IMR-90 (cell line): ENCODE data around the gene TCF7. TPM values are rescaled to one million over a fixed set of nuclear protein-coding genes. Genes with fewer than 3 reads are reported as not detected.

Experiments
- ATAC-seq: fragments of 200-7000 bp; cut with Tn5 transposase; 2 replicates; pipeline ENCODE4 v1.9.1; 2020; ENCODE audit warnings: low read depth, mild to moderate bottlenecking, moderate library complexity
- BruUV-seq: library from RNA; stranded (reverse); fragments of 400-500 nt; replicated peaks from 2 replicates; lab custom pipeline; 2021; lab: Mats Ljungman, UMichigan
- CTCF ChIA-PET: fragments of 300-600 bp; formaldehyde crosslinking; extraction: SDS; loops from one replicate; lab custom pipeline; 2021; ENCODE audit warnings: antibody characterized with exemption; lab: Yijun Ruan, JAX
- POLR2A ChIA-PET: fragments of 300-600 bp; sonication (Branson Sonifier 250); formaldehyde crosslinking; loops from one replicate; lab custom pipeline; 2022; ENCODE audit warnings: antibody characterized with exemption; ENCODE audit not compliant: unreplicated experiment; lab: Charles Lee
- DNase-seq: peaks from one replicate; pipeline ENCODE4 v3.0.0; 2013
- H2AFZ ChIP-seq: replicated peaks from 2 replicates; pipeline ENCODE3; 2013; ENCODE audit warnings: low read length, mild to moderate bottlenecking; ENCODE audit not compliant: poor library complexity
- H2AK5ac ChIP-seq: 2 replicates; pipeline ENCODE4 v1.6.1; 2013; ENCODE audit warnings: low read depth, low read length, inconsistent platforms
- H2AK9ac ChIP-seq: replicated peaks from 2 replicates; pipeline ENCODE3; 2013; ENCODE audit warnings: mild to moderate bottlenecking, low read depth, low read length, moderate library complexity; ENCODE audit not compliant: poor library complexity
- H2BK120ac ChIP-seq: 2 replicates; pipeline ENCODE4 v1.6.1; 2013; ENCODE audit warnings: low read depth, low read length, inconsistent platforms
- H2BK15ac ChIP-seq: 3 replicates; pipeline ENCODE4 v1.6.1; 2013; ENCODE audit warnings: low read depth, low read length, inconsistent platforms
- H2BK20ac ChIP-seq: 2 replicates; pipeline ENCODE4 v1.6.1; 2013; ENCODE audit warnings: low read depth, mild to moderate bottlenecking, inconsistent platforms, low read length, moderate library complexity
- H2BK5ac ChIP-seq: 2 replicates; pipeline ENCODE4 v1.6.1; 2013; ENCODE audit warnings: mild to moderate bottlenecking, low read depth, low read length, inconsistent platforms; ENCODE audit not compliant: poor library complexity, severe bottlenecking
- H3K14ac ChIP-seq: replicated peaks from 2 replicates; pipeline ENCODE4 v1.6.1; 2013; ENCODE audit warnings: low read depth, low read length, inconsistent platforms
- H3K18ac ChIP-seq: 2 replicates; pipeline ENCODE4 v1.6.1; 2013; ENCODE audit warnings: low read depth, low read length, control low read depth
- H3K23ac ChIP-seq: 2 replicates; pipeline ENCODE4 v1.6.1; 2013; ENCODE audit warnings: low read depth, low read length, inconsistent platforms
- H3K27ac ChIP-seq: 2 replicates; pipeline ENCODE4 v1.5.1; 2013; ENCODE audit warnings: mild to moderate bottlenecking, control low read depth, low read length; ENCODE audit not compliant: insufficient read depth
- H3K27me3 ChIP-seq: 2 replicates; pipeline ENCODE4 v1.6.1; 2013; ENCODE audit warnings: low read length; ENCODE audit not compliant: control insufficient read depth, insufficient read depth
- H3K36me3 ChIP-seq: 2 replicates; pipeline ENCODE4 v1.6.1; 2013; ENCODE audit warnings: low read length, mixed read lengths; ENCODE audit not compliant: control insufficient read depth, insufficient read depth
- H3K4ac ChIP-seq: 2 replicates; pipeline ENCODE4 v1.6.1; 2013; ENCODE audit warnings: low read depth, low read length, inconsistent platforms
- H3K4me1 ChIP-seq: 2 replicates; pipeline ENCODE4 v1.6.1; 2013; ENCODE audit warnings: low read length, mixed read lengths; ENCODE audit not compliant: control insufficient read depth, insufficient read depth
- H3K4me2 ChIP-seq: 2 replicates; pipeline ENCODE4 v1.6.1; 2013; ENCODE audit warnings: low read depth, mild to moderate bottlenecking, control low read depth, low read length, moderate library complexity
- H3K4me3 ChIP-seq: 2 replicates; pipeline ENCODE4 v1.5.1; 2013; ENCODE audit warnings: low read depth, mild to moderate bottlenecking, control low read depth, low read length, moderate library complexity; ENCODE audit not compliant: insufficient read depth
- H3K56ac ChIP-seq: 2 replicates; pipeline ENCODE4 v1.6.1; 2013; ENCODE audit warnings: low read length, inconsistent platforms; ENCODE audit not compliant: insufficient read depth; ENCODE audit errors: extremely low read depth
- H3K79me1 ChIP-seq, 2 experiments: 2 replicates each; pipeline ENCODE4 v1.6.1; 2013; ENCODE audit warnings: low read length in 2 of 2, inconsistent platforms in 1 of 2, low read depth in 1 of 2
- H3K9ac ChIP-seq: 2 replicates; pipeline ENCODE4 v1.6.1; 2013; ENCODE audit warnings: low read depth, low read length, control low read depth
- H3K9me1 ChIP-seq: 2 replicates; pipeline ENCODE4 v1.6.1; 2013; ENCODE audit warnings: low read length, inconsistent platforms; ENCODE audit not compliant: insufficient read depth
- H3K9me3 ChIP-seq: 2 replicates; pipeline ENCODE4 v1.6.1; 2013; ENCODE audit warnings: low read length; ENCODE audit not compliant: control insufficient read depth, insufficient read depth
- H4K20me1 ChIP-seq: 2 replicates; pipeline ENCODE4 v1.6.1; 2013; ENCODE audit warnings: low read length, inconsistent platforms; ENCODE audit not compliant: insufficient read depth
- H4K5ac ChIP-seq: 2 replicates; pipeline ENCODE4 v1.6.1; 2013; ENCODE audit warnings: mild to moderate bottlenecking, low read depth, low read length, control low read depth
- H4K8ac ChIP-seq, 2 experiments: 2 replicates each; pipeline ENCODE4 v1.6.1; 2013; ENCODE audit warnings: low read depth in 2 of 2, low read length in 2 of 2, control low read depth in 1 of 2, inconsistent platforms in 1 of 2
- H4K91ac ChIP-seq: 2 replicates; pipeline ENCODE4 v1.6.1; 2013; ENCODE audit warnings: low read depth, low read length, inconsistent platforms; ENCODE audit not compliant: insufficient read depth
- BHLHE40 ChIP-seq: fragments of 150-350 bp; IDR thresholded peaks from 2 replicates; pipeline ENCODE4 v1.6.1; 2016; ENCODE audit warnings: mild to moderate bottlenecking, low read depth, low read length
- CEBPB ChIP-seq: IDR thresholded peaks from 2 replicates; pipeline ENCODE4 v1.6.1; 2012; ENCODE audit warnings: low read depth, low read length, improper control_type of control experiment
- CHD1 ChIP-seq: IDR thresholded peaks from 2 replicates; pipeline ENCODE4 v1.6.1; 2012; ENCODE audit warnings: low read depth, low read length, improper control_type of control experiment
- FOS ChIP-seq: fragments of 150-350 bp; IDR thresholded peaks from 2 replicates; pipeline ENCODE4 v1.6.1; 2016; ENCODE audit warnings: low read depth, low read length
- MAFK ChIP-seq: IDR thresholded peaks from 2 replicates; pipeline ENCODE4 v1.6.1; 2012; ENCODE audit warnings: low read depth, low read length, improper control_type of control experiment
- MAZ ChIP-seq: IDR thresholded peaks from 2 replicates; pipeline ENCODE4 v1.6.1; 2012; ENCODE audit warnings: low read depth, mild to moderate bottlenecking, low read length, improper control_type of control experiment, moderate library complexity, borderline replicate concordance
- MXI1 ChIP-seq: IDR thresholded peaks from 2 replicates; pipeline ENCODE4 v1.6.1; 2012; ENCODE audit warnings: low read depth, mild to moderate bottlenecking, low read length, moderate library complexity, borderline replicate concordance
- NFE2L2 ChIP-seq: fragments of 150-350 bp; IDR thresholded peaks from 2 replicates; pipeline ENCODE4 v1.6.1; 2016; ENCODE audit warnings: low read depth, mild to moderate bottlenecking, low read length
- POLR2A ChIP-seq: IDR thresholded peaks from 2 replicates; pipeline ENCODE4 v1.6.1; 2012; ENCODE audit warnings: mild to moderate bottlenecking, low read depth, low read length
- RAD21 ChIP-seq: IDR thresholded peaks from 2 replicates; pipeline ENCODE4 v1.6.1; 2012; ENCODE audit warnings: low read length, improper control_type of control experiment
- RCOR1 ChIP-seq: IDR thresholded peaks from 2 replicates; pipeline ENCODE4 v1.6.1; 2012; ENCODE audit warnings: mild to moderate bottlenecking, low read length, improper control_type of control experiment; ENCODE audit not compliant: insufficient replicate concordance
- RFX5 ChIP-seq: IDR thresholded peaks from 2 replicates; pipeline ENCODE4 v1.8.0; 2012; ENCODE audit warnings: low read depth, mild to moderate bottlenecking, low read length, moderate library complexity
- SMC3 ChIP-seq: fragments of 150-350 bp; IDR thresholded peaks from 2 replicates; pipeline ENCODE4 v1.6.1; 2016; ENCODE audit warnings: low read depth, mild to moderate bottlenecking, antibody characterized with exemption, low read length, moderate library complexity
- WGBS, 2 experiments: methylation state at CpG; one replicate each; pipeline versions ENCODE4 v1.1.5 to v1.1.7; 2013; ENCODE audit warnings: missing lambda C conversion rate in 2 of 2; ENCODE audit not compliant: insufficient read length in 1 of 2; ENCODE audit errors: extremely low coverage in 2 of 2; 5-methylcytosine and 5-hydroxymethylcytosine counted together
- dilution Hi-C: fragments of 300-500 bp; cut with HindIII; formaldehyde crosslinking; loops from one replicate; pipeline ENCODE4 v1.14.3; 2018; ENCODE audit warnings: low sequenced_read_pairs; ENCODE audit not compliant: unreplicated experiment
- in situ Hi-C: fragments of 300-500 bp; cut with MboI; formaldehyde crosslinking; loops from 3 replicates; pipeline ENCODE4 v1.14.3; 2019; ENCODE audit warnings: low sequenced_read_pairs, inconsistent platforms, mixed read lengths
- intact Hi-C: fragments of 100-400 bp; cut with micrococcal nuclease; formaldehyde crosslinking; loops from 2 replicates; pipeline ENCODE4 v1.10.0; 2022
- polyA plus RNA-seq, 3 experiments: library from polyadenylated mRNA; depleted of rRNA; stranded (reverse); fragments of >200 nt; gene quantifications; 2 replicates each; pipeline ENCODE4 v1.2.3, GENCODE V29; 2012; ENCODE audit warnings: low replicate concordance in 1 of 3
- total RNA-seq: library from RNA; depleted of rRNA; stranded (reverse); fragments of >200 nt; gene quantifications from 2 replicates; pipeline ENCODE4 v1.2.3, GENCODE V29; 2012
- TF ChIP-seq, protein P1 (sequence below): fragments of 150-350 bp; IDR thresholded peaks from 2 replicates; pipeline ENCODE4 v1.6.1; 2016; ENCODE audit warnings: low read depth, mild to moderate bottlenecking, low read length, moderate library complexity, borderline replicate concordance
- TF ChIP-seq, protein P2 (sequence below): conservative IDR thresholded peaks from 2 replicates; pipeline ENCODE4 v1.5.1; 2012; ENCODE audit warnings: mild to moderate bottlenecking, low read depth, low read length, improper control_type of control experiment
- TF ChIP-seq, protein P3 (sequence below): fragments of 150-350 bp; IDR thresholded peaks from 2 replicates; pipeline ENCODE4 v1.6.1; 2017; ENCODE audit warnings: mild to moderate bottlenecking, antibody characterized with exemption, low read length, low read depth

Gene TCF7
- total and polyA plus RNA-seq, 2 of the 4 experiments (the other 2 are of a cell fraction): 1.3 to 3.4 TPM

DNA sequence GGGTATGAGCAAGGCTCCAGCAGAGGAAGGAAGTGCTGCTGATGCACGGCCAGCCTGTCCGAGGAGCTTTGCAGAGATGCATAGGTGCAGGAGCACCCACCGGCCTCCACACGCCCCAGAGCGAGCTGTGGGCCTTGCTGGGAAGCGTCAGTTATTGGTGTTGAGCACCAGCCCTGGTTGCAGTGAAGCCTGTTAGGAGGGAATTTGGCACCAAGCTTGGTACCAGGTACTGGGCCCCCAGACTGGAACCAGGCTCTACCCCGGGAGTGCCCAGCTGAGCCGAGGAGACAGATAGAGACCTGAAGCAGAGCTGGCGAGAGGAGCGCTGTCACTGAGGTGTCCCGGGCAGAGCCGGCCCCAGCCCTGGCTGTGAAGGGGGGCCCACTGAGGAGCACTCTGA, 5.2 kb downstream of the TCF7 start:
- BruUV-seq: no TSS peak
- H3K9me1 ChIP-seq: peaks cover 15% of the 10 kb centered on the region
- ATAC-seq: no peak
- H2AK5ac ChIP-seq: no peak overlapping the region
- H4K91ac ChIP-seq: no peak overlapping the region
- no peak overlapping the region for H4K8ac ChIP-seq
- H4K20me1 ChIP-seq: peaks cover 11% of the 10 kb centered on the region
- dilution Hi-C loops: no loop called here
- no peaks in the 10 kb centered on the region for H3K27me3 ChIP-seq
- ChIA-PET CTCF (no interaction called here), POLR2A (no interaction called here)
- peaks cover 0 to 12% of the 10 kb centered on the region in 2 experiments; a peak in 2 of 4 replicates for H3K79me1 ChIP-seq
- H4K5ac ChIP-seq: no peak overlapping the region
- H3K36me3 ChIP-seq: no peaks in the 10 kb centered on the region
- H3K14ac ChIP-seq: no peak overlapping the region
- no peak overlapping the region for H3K9ac ChIP-seq
- H3K18ac ChIP-seq: no peak overlapping the region
- H2BK120ac ChIP-seq: no peak overlapping the region
- no peak overlapping the region for H2AK9ac ChIP-seq
- no peak overlapping the region for H3K4ac ChIP-seq
- no peak overlapping the region for H2AFZ ChIP-seq
- H2BK20ac ChIP-seq: no peak overlapping the region
- TF ChIP-seq CHD1 (no peak), SMC3 (no peak), RAD21 (no peak), FOS (no peak), RCOR1 (no peak), RFX5 (no peak), POLR2A (no peak), BHLHE40 (no peak), MXI1 (no peak), MAFK (no peak), CEBPB (no peak), MAZ (no peak), NFE2L2 (no peak)
- TF ChIP-seq, protein P1, sequence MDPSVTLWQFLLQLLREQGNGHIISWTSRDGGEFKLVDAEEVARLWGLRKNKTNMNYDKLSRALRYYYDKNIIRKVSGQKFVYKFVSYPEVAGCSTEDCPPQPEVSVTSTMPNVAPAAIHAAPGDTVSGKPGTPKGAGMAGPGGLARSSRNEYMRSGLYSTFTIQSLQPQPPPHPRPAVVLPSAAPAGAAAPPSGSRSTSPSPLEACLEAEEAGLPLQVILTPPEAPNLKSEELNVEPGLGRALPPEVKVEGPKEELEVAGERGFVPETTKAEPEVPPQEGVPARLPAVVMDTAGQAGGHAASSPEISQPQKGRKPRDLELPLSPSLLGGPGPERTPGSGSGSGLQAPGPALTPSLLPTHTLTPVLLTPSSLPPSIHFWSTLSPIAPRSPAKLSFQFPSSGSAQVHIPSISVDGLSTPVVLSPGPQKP: no peak
- TF ChIP-seq, protein P2, sequence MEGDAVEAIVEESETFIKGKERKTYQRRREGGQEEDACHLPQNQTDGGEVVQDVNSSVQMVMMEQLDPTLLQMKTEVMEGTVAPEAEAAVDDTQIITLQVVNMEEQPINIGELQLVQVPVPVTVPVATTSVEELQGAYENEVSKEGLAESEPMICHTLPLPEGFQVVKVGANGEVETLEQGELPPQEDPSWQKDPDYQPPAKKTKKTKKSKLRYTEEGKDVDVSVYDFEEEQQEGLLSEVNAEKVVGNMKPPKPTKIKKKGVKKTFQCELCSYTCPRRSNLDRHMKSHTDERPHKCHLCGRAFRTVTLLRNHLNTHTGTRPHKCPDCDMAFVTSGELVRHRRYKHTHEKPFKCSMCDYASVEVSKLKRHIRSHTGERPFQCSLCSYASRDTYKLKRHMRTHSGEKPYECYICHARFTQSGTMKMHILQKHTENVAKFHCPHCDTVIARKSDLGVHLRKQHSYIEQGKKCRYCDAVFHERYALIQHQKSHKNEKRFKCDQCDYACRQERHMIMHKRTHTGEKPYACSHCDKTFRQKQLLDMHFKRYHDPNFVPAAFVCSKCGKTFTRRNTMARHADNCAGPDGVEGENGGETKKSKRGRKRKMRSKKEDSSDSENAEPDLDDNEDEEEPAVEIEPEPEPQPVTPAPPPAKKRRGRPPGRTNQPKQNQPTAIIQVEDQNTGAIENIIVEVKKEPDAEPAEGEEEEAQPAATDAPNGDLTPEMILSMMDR: no peak
- TF ChIP-seq, protein P3, sequence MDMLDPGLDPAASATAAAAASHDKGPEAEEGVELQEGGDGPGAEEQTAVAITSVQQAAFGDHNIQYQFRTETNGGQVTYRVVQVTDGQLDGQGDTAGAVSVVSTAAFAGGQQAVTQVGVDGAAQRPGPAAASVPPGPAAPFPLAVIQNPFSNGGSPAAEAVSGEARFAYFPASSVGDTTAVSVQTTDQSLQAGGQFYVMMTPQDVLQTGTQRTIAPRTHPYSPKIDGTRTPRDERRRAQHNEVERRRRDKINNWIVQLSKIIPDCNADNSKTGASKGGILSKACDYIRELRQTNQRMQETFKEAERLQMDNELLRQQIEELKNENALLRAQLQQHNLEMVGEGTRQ: no peak
- intact Hi-C loops: no loop called here
- peaks cover 2% of the 10 kb centered on the region for H3K4me1 ChIP-seq
- H3K4me2 ChIP-seq: no peak overlapping the region
- in situ Hi-C loops: no loop called here
- no peak overlapping the region for H2BK5ac ChIP-seq
- no peak overlapping the region for H3K27ac ChIP-seq
- H3K9me3 ChIP-seq: no peaks in the 10 kb centered on the region
- H3K4me3 ChIP-seq: no peak overlapping the region
- no peak overlapping the region for H3K23ac ChIP-seq
- H2BK15ac ChIP-seq: no peak overlapping the region
- no peak overlapping the region for H3K56ac ChIP-seq
- WGBS, 2 experiments: 91% methylated on average over 4 of the region's 12 CpGs; no CpG with 5 or more reads in 1 of the 2 experiments
- no peak for DNase-seq
